ENCODE results near the gene POU2AF1.
A peak's percentile ranks its signal among the peaks of the same experiment; 100 is the strongest.

Gene POU2AF1

DNA sequence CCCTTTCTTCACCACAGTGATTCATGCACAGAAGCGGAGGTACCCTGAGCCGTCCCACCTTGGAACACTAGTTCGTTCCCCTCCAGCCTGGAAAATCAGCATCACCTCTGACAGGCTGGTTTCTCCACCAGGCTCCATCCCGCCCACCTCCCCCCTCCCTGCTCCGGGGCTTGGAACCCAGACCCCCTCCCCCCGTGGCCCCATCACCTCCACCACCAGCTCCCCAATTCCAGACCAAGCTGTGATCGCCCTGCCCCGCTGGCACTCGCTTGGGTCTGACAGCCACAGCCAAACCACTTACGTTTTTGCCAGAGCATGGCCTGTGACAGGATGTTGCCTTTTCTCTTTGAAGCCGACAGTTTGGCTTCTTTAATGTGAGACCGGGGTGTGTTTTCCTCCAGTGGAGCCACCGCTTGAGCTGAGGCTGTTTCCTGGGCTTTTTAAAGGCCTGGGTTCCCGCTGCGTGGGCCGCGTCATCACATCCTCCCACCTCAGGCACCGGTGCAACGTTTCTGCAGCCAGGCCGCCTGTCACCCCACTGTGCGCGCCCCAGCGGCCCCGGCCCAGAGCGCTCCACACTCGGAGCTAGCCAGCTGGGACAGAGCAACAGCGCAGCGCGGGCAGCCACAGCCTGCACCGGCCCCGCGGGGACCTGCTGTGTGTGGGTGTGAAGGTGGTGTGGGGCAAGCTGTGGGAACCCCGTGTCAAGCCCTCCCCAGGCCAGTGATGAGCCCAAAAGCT, at the start of gene POU2AF1:
POU2AF1 (minus strand) TSS at position 415 of the 741 bp plus-strand sequence; CDS start at position 317, 98 bp downstream.
- DNase-seq (ENCODE audit: low read depth in 2 of 2) = peak; percentile 17 to 28

DNA sequence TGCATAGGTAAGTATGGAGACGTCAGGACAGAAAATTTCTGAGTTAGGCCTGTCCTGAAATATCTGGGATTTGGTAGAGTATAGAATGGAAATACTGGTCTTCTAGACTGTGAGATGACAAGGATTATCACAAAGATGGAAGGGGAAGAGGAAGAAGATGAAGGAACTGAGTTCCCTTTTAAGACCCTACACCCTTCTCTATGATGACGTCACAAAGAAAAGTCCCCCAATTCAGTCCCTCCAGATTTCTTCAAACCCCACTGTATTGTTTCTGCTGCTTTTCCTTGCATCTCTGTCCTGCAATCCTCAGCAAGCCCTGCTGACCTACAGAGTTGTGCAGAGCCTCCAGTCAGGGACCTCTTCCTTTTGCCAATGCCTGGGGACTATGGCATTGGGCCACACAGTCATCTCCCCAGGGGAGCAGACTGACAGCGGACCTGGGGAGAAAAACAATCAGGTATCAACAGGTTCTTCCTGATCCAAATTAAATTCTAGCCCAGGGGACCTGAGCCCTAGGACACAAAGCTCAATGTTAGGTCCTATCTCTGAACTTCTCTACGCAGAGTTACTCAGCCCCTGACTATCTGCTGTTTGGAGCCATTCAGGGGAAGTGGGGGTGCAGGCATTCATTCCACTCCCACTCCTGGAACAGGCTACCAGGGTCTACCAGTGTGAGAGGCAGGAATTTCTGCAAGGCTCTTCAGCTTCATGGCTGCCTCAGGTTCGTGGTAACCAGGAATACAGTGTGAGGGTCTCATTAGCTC, 49.2 kb upstream of the POU2AF1 start:
- no peak for DNase-seq (ENCODE audit: low read depth in 2 of 2)

DNA sequence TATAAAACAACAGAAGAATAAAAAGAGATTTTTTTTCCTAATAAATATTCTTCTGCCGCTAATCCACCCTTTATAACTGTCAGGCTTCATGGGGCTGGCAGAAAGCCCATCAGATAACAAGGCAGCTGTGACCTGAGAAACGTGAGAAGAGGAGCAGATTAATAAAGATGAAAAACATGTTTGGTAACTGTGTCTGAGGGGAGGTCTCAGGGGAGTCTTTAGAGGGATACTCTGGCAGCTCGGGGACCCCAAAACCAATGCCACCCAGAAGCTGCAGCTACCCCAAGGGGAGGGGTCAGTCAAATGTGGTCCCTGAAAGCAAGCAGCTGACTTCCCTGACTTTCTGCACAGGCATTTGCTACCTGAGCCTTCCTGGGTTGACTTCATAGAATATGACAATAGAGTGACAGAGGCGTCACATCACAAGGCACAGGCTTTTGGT, 48.4 kb upstream of the POU2AF1 start:
- no peak for DNase-seq (ENCODE audit: low read depth in 2 of 2)

GRCh38 chr11:111426617-111427016, 47.5 kb upstream of the POU2AF1 start:
- no peak for DNase-seq (ENCODE audit: low read depth in 2 of 2)

GRCh38 chr11:111423250-111423615, 44.2 kb upstream of the POU2AF1 start:
- no peak for DNase-seq (ENCODE audit: low read depth in 2 of 2)

GRCh38 chr11:111422494-111423249, 43.6 kb upstream of the POU2AF1 start:
- peak in 1 of 2 donors; percentile 9 for DNase-seq (ENCODE audit: low read depth in 2 of 2)

DNA sequence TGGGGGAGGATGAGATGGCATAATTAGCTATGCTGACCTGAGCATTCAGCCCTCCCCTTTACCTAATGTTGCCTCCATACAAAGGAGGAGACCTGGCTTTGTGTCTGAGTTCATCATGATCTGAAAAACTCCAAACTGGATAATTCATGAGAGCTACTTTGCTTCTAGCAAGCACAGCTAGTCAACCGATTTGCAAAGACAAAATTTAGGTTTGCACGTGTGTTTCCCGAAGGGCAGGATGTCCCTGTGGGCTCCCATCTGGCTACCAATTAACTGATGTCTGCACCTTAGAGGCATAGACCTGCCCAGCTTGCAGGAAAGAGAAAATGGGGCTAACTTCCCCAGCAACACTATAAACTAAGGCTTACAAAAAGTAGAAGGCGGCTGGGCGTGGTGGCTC, 42.2 kb upstream of the POU2AF1 start:
- no peak for DNase-seq (ENCODE audit: low read depth in 2 of 2)

DNA sequence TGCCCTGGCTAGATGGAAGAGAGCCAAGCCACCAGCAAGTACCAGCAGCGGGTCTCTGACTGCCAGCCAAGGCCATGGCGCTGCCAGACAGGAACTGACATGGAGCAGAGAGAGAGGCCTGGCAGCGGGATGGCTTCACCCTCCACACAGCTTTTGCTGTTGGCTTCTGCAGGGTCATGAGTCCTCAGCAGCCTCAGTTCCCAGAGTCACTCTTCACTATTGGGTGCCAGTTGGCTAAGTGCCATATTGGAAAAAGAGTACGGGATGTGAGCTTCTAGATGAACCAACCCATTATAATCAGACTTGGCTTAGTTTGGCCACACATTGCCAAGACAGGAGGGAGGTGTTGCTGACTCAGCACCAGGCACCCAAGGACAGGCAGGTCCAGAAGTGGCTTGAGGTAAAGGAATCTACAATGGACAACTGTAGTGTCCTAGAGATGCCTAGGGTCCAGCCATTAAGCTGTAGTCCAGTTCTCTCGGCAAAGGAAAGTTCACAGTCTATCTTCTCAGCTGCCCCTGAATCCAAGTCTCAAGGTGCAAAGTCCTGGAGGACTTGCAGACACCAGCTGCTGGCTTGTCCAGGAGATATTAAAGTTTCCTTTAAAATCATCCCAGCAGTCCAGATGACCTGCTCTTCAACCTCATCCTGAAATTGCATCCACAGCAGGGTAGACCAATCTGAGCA, 40.7 kb upstream of the POU2AF1 start:
- DNase-seq (ENCODE audit: low read depth in 2 of 2) = no peak

DNA sequence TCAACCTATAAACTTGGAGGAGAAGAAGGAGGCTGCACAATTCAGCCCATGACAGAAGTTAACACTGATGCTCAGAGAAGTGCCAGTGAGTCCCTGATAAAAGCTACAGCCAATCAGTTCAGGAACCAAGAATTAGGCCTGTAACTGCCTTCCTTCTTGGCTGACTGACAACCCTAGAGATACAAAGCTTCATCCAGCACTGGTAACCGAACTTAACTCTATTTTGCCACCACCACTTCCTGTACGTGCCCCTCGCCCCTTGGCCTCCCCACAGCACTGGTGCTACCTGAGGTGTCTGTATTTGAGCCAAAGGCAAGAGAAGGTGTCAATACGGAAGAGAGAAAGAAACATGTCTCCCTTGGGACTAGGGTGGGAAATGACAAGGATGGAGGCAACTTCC, 40.1 kb upstream of the POU2AF1 start:
- DNase-seq (ENCODE audit: low read depth in 2 of 2) = no peak

- no peak for DNase-seq (ENCODE audit: low read depth in 2 of 2)
These were observed 39.3 kb upstream of the POU2AF1 start for GRCh38 chr11:111418436-111418787.

DNA sequence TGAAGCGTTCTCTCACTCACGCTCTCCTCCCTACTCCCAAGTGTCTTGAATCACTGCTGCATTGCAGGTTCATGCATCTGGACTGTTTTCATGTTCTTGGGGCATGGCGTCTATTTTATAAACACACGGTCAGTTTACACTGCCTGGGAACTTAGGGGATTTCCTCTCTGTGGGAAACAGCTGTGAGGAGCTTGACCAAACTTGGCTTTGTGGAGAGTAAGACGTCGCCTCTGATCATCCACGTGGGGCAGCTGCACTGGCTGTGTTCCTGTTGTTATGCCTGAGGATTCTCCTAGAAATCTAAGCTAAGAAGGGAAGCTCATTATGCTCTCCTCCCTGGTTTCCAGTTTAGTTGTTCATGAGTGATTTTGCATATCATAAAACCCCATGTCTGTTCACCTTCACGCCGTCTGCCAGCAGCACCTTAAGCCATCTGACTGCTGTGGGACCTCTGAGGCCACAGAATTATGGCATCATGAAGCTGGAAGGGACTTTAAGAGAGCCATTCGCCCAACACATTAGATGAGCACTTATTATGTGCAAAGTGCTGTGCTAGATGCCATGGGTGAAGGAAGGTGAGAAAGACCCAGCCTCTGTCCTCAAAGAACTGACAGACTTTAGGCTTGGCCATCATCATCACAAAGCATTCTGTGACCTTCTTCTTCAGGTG, 38.8 kb upstream of the POU2AF1 start:
- DNase-seq (ENCODE audit: low read depth in 2 of 2) = no peak

- no peak for DNase-seq (ENCODE audit: low read depth in 2 of 2)
These were observed 38.1 kb upstream of the POU2AF1 start for GRCh38 chr11:111417011-111417765.

- no peak for DNase-seq (ENCODE audit: low read depth in 2 of 2)
These were observed 37.3 kb upstream of the POU2AF1 start for GRCh38 chr11:111416231-111416960.

DNA sequence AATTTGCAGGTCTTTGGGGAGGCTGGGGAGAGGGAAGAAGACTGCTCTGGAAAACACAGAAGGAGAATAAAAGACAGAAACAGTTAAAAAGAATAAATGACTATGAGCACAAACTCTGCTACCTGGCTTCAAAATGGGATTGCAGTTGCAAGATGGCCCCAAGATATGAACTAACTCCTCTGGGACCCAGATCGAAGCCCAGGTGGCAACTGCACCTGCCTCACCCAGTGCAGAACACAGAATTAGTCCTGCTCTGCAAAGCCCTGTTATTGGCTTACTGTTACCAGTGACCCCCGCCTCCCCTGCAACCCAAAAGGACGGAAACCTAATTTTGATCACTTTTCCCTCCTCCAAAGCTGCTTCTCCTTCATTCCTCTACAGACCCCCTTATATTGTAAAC, 35.9 kb upstream of the POU2AF1 start:
- no peak for DNase-seq (ENCODE audit: low read depth in 2 of 2)

- no peak for DNase-seq (ENCODE audit: low read depth in 2 of 2)
These were observed 35.3 kb upstream of the POU2AF1 start for GRCh38 chr11:111414267-111414931.

DNA sequence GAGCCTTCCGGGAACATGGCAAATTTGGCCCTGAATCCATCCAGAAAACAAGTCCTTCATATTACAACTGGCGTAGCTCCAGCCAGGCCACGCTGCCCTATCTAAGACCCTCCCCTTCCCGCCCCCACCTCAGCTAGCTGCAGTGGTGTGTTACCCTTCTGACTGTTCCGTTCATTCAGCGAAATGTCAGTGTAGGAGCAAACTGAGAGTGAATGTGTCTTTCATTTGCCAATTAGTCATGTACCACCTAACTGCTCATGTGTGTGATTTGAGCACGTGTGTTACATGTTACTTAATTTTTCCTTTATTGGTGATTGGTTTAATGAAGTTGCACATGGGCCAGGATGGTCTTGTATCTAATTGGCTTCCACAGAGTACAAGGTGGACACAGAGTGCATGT, 34.8 kb upstream of the POU2AF1 start:
- DNase-seq (ENCODE audit: low read depth in 2 of 2) = no peak

DNA sequence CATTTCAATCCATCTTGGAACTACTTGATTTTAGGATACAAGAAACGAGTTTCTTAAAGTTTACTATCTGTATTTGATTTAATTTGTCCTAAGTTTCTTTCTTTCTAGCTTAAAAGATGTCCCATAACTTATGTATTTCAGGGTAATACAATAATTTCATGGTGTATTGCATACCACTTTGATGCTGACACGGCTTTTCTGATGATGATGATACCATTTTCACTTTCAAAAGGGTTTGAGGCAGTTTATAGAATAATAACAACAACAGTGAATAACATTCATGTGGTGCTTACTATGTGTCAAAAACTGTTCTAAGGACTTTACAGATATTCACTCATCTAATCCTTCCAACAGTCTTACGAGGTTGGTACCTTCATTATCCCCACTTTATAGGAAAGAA, 33.2 kb upstream of the POU2AF1 start:
- no peak for DNase-seq (ENCODE audit: low read depth in 2 of 2)

GRCh38 chr11:111411456-111411855, 32.4 kb upstream of the POU2AF1 start:
- DNase-seq (ENCODE audit: low read depth in 2 of 2) = no peak

- no peak for DNase-seq (ENCODE audit: low read depth in 2 of 2)
These were observed 31.9 kb upstream of the POU2AF1 start for GRCh38 chr11:111410951-111411350.

All from stimulated activated CD8-positive, alpha-beta memory T cell treated with anti-CD3 and anti-CD28 coated beads, Interleukin-2, amount 100 ng/mL, for 1 hour (primary cell).